IMR-90 (cell line): ENCODE measurements around the gene ERCC4. TPM values are rescaled to one million over a fixed set of nuclear protein-coding genes. Genes with fewer than 3 reads are reported as not detected.

Source experiments
- ATAC-seq: fragments of 200-7000 bp; cut with Tn5 transposase; 2 replicates; pipeline ENCODE4 v1.9.1; 2020; ENCODE audit warnings: low read depth, mild to moderate bottlenecking, moderate library complexity
- BruUV-seq: library from RNA; stranded (reverse); fragments of 400-500 nt; replicated peaks from 2 replicates; lab custom pipeline; 2021; lab: Mats Ljungman, UMichigan
- CTCF ChIA-PET: fragments of 300-600 bp; formaldehyde crosslinking; extraction: SDS; loops from one replicate; lab custom pipeline; 2021; ENCODE audit warnings: antibody characterized with exemption; lab: Yijun Ruan, JAX
- POLR2A ChIA-PET: fragments of 300-600 bp; sonication (Branson Sonifier 250); formaldehyde crosslinking; loops from one replicate; lab custom pipeline; 2022; ENCODE audit warnings: antibody characterized with exemption; ENCODE audit not compliant: unreplicated experiment; lab: Charles Lee
- DNase-seq: peaks from one replicate; pipeline ENCODE4 v3.0.0; 2013
- H2AFZ ChIP-seq: replicated peaks from 2 replicates; pipeline ENCODE3; 2013; ENCODE audit warnings: low read length, mild to moderate bottlenecking; ENCODE audit not compliant: poor library complexity
- H2AK5ac ChIP-seq: 2 replicates; pipeline ENCODE4 v1.6.1; 2013; ENCODE audit warnings: low read depth, low read length, inconsistent platforms
- H2AK9ac ChIP-seq: replicated peaks from 2 replicates; pipeline ENCODE3; 2013; ENCODE audit warnings: mild to moderate bottlenecking, low read depth, low read length, moderate library complexity; ENCODE audit not compliant: poor library complexity
- H2BK120ac ChIP-seq: 2 replicates; pipeline ENCODE4 v1.6.1; 2013; ENCODE audit warnings: low read depth, low read length, inconsistent platforms
- H2BK15ac ChIP-seq: 3 replicates; pipeline ENCODE4 v1.6.1; 2013; ENCODE audit warnings: low read depth, low read length, inconsistent platforms
- H2BK20ac ChIP-seq: 2 replicates; pipeline ENCODE4 v1.6.1; 2013; ENCODE audit warnings: low read depth, mild to moderate bottlenecking, inconsistent platforms, low read length, moderate library complexity
- H2BK5ac ChIP-seq: 2 replicates; pipeline ENCODE4 v1.6.1; 2013; ENCODE audit warnings: mild to moderate bottlenecking, low read depth, low read length, inconsistent platforms; ENCODE audit not compliant: poor library complexity, severe bottlenecking
- H3K14ac ChIP-seq: replicated peaks from 2 replicates; pipeline ENCODE4 v1.6.1; 2013; ENCODE audit warnings: low read depth, low read length, inconsistent platforms
- H3K18ac ChIP-seq: 2 replicates; pipeline ENCODE4 v1.6.1; 2013; ENCODE audit warnings: low read depth, low read length, control low read depth
- H3K23ac ChIP-seq: 2 replicates; pipeline ENCODE4 v1.6.1; 2013; ENCODE audit warnings: low read depth, low read length, inconsistent platforms
- H3K27ac ChIP-seq: 2 replicates; pipeline ENCODE4 v1.5.1; 2013; ENCODE audit warnings: mild to moderate bottlenecking, control low read depth, low read length; ENCODE audit not compliant: insufficient read depth
- H3K27me3 ChIP-seq: 2 replicates; pipeline ENCODE4 v1.6.1; 2013; ENCODE audit warnings: low read length; ENCODE audit not compliant: control insufficient read depth, insufficient read depth
- H3K36me3 ChIP-seq: 2 replicates; pipeline ENCODE4 v1.6.1; 2013; ENCODE audit warnings: low read length, mixed read lengths; ENCODE audit not compliant: control insufficient read depth, insufficient read depth
- H3K4ac ChIP-seq: 2 replicates; pipeline ENCODE4 v1.6.1; 2013; ENCODE audit warnings: low read depth, low read length, inconsistent platforms
- H3K4me1 ChIP-seq: 2 replicates; pipeline ENCODE4 v1.6.1; 2013; ENCODE audit warnings: low read length, mixed read lengths; ENCODE audit not compliant: control insufficient read depth, insufficient read depth
- H3K4me2 ChIP-seq: 2 replicates; pipeline ENCODE4 v1.6.1; 2013; ENCODE audit warnings: low read depth, mild to moderate bottlenecking, control low read depth, low read length, moderate library complexity
- H3K4me3 ChIP-seq: 2 replicates; pipeline ENCODE4 v1.5.1; 2013; ENCODE audit warnings: low read depth, mild to moderate bottlenecking, control low read depth, low read length, moderate library complexity; ENCODE audit not compliant: insufficient read depth
- H3K56ac ChIP-seq: 2 replicates; pipeline ENCODE4 v1.6.1; 2013; ENCODE audit warnings: low read length, inconsistent platforms; ENCODE audit not compliant: insufficient read depth; ENCODE audit errors: extremely low read depth
- H3K79me1 ChIP-seq, 2 experiments: 2 replicates each; pipeline ENCODE4 v1.6.1; 2013; ENCODE audit warnings: low read length in 2 of 2, inconsistent platforms in 1 of 2, low read depth in 1 of 2
- H3K9ac ChIP-seq: 2 replicates; pipeline ENCODE4 v1.6.1; 2013; ENCODE audit warnings: low read depth, low read length, control low read depth
- H3K9me1 ChIP-seq: 2 replicates; pipeline ENCODE4 v1.6.1; 2013; ENCODE audit warnings: low read length, inconsistent platforms; ENCODE audit not compliant: insufficient read depth
- H3K9me3 ChIP-seq: 2 replicates; pipeline ENCODE4 v1.6.1; 2013; ENCODE audit warnings: low read length; ENCODE audit not compliant: control insufficient read depth, insufficient read depth
- H4K20me1 ChIP-seq: 2 replicates; pipeline ENCODE4 v1.6.1; 2013; ENCODE audit warnings: low read length, inconsistent platforms; ENCODE audit not compliant: insufficient read depth
- H4K5ac ChIP-seq: 2 replicates; pipeline ENCODE4 v1.6.1; 2013; ENCODE audit warnings: mild to moderate bottlenecking, low read depth, low read length, control low read depth
- H4K8ac ChIP-seq, 2 experiments: 2 replicates each; pipeline ENCODE4 v1.6.1; 2013; ENCODE audit warnings: low read depth in 2 of 2, low read length in 2 of 2, control low read depth in 1 of 2, inconsistent platforms in 1 of 2
- H4K91ac ChIP-seq: 2 replicates; pipeline ENCODE4 v1.6.1; 2013; ENCODE audit warnings: low read depth, low read length, inconsistent platforms; ENCODE audit not compliant: insufficient read depth
- FOS ChIP-seq: fragments of 150-350 bp; IDR thresholded peaks from 2 replicates; pipeline ENCODE4 v1.6.1; 2016; ENCODE audit warnings: low read depth, low read length
- MAZ ChIP-seq: IDR thresholded peaks from 2 replicates; pipeline ENCODE4 v1.6.1; 2012; ENCODE audit warnings: low read depth, mild to moderate bottlenecking, low read length, improper control_type of control experiment, moderate library complexity, borderline replicate concordance
- MXI1 ChIP-seq: IDR thresholded peaks from 2 replicates; pipeline ENCODE4 v1.6.1; 2012; ENCODE audit warnings: low read depth, mild to moderate bottlenecking, low read length, moderate library complexity, borderline replicate concordance
- NFE2L2 ChIP-seq: fragments of 150-350 bp; IDR thresholded peaks from 2 replicates; pipeline ENCODE4 v1.6.1; 2016; ENCODE audit warnings: low read depth, mild to moderate bottlenecking, low read length
- RAD21 ChIP-seq: IDR thresholded peaks from 2 replicates; pipeline ENCODE4 v1.6.1; 2012; ENCODE audit warnings: low read length, improper control_type of control experiment
- RCOR1 ChIP-seq: IDR thresholded peaks from 2 replicates; pipeline ENCODE4 v1.6.1; 2012; ENCODE audit warnings: mild to moderate bottlenecking, low read length, improper control_type of control experiment; ENCODE audit not compliant: insufficient replicate concordance
- RFX5 ChIP-seq: IDR thresholded peaks from 2 replicates; pipeline ENCODE4 v1.8.0; 2012; ENCODE audit warnings: low read depth, mild to moderate bottlenecking, low read length, moderate library complexity
- WGBS, 2 experiments: methylation state at CpG; one replicate each; pipeline versions ENCODE4 v1.1.5 to v1.1.7; 2013; ENCODE audit warnings: missing lambda C conversion rate in 2 of 2; ENCODE audit not compliant: insufficient read length in 1 of 2; ENCODE audit errors: extremely low coverage in 2 of 2; 5-methylcytosine and 5-hydroxymethylcytosine counted together
- dilution Hi-C: fragments of 300-500 bp; cut with HindIII; formaldehyde crosslinking; loops from one replicate; pipeline ENCODE4 v1.14.3; 2018; ENCODE audit warnings: low sequenced_read_pairs; ENCODE audit not compliant: unreplicated experiment
- in situ Hi-C: fragments of 300-500 bp; cut with MboI; formaldehyde crosslinking; loops from 3 replicates; pipeline ENCODE4 v1.14.3; 2019; ENCODE audit warnings: low sequenced_read_pairs, inconsistent platforms, mixed read lengths
- intact Hi-C: fragments of 100-400 bp; cut with micrococcal nuclease; formaldehyde crosslinking; loops from 2 replicates; pipeline ENCODE4 v1.10.0; 2022
- polyA plus RNA-seq, 3 experiments: library from polyadenylated mRNA; depleted of rRNA; stranded (reverse); fragments of >200 nt; gene quantifications; 2 replicates each; pipeline ENCODE4 v1.2.3, GENCODE V29; 2012; ENCODE audit warnings: low replicate concordance in 1 of 3
- total RNA-seq: library from RNA; depleted of rRNA; stranded (reverse); fragments of >200 nt; gene quantifications from 2 replicates; pipeline ENCODE4 v1.2.3, GENCODE V29; 2012

The ERCC4 gene
- total and polyA plus RNA-seq, 2 of the 4 experiments (the other 2 are of a cell fraction): 2.9 to 19.2 TPM

GRCh38 chr16:13992322-13992721, 72.4 kb downstream of the ERCC4 start:
- no peak overlapping the region for H4K8ac ChIP-seq
- H3K4me2 ChIP-seq: no peak overlapping the region
- H2BK120ac ChIP-seq: no peak overlapping the region
- H2AK9ac ChIP-seq: no peak overlapping the region
- no peaks in the 10 kb centered on the region for H3K9me1 ChIP-seq
- H3K56ac ChIP-seq: no peak overlapping the region
- no peak overlapping the region for H3K9ac ChIP-seq
- H3K4me1 ChIP-seq: peaks cover 3% of the 10 kb centered on the region; the same call in 1 of the 2 replicates
- H4K91ac ChIP-seq: no peak overlapping the region
- H4K20me1 ChIP-seq: no peaks in the 10 kb centered on the region
- no peak overlapping the region for H2AK5ac ChIP-seq
- TF ChIP-seq RAD21: no peak
- no peak for TF ChIP-seq RCOR1
- TF ChIP-seq RFX5: no peak
- no peak for TF ChIP-seq MAZ
- TF ChIP-seq FOS: no peak
- no peak for TF ChIP-seq MXI1
- TF ChIP-seq NFE2L2: no peak
- DNase-seq: no peak
- H3K36me3 ChIP-seq: no peaks in the 10 kb centered on the region
- H3K4ac ChIP-seq: no peak overlapping the region
- H2BK20ac ChIP-seq: no peak overlapping the region
- no peak overlapping the region for H3K18ac ChIP-seq
- H2AFZ ChIP-seq: no peak overlapping the region
- BruUV-seq: no TSS peak
- ChIA-PET POLR2A (no interaction called here), CTCF (interaction anchor here (0.6 kb wide), 1 partner anchor 166 kb away, joined by 3 read pairs; no protein-coding TSS in a partner anchor)
- H3K14ac ChIP-seq: no peak overlapping the region
- peaks cover 3% of the 10 kb centered on the region; the same call in 1 of the 2 replicates for H3K27me3 ChIP-seq
- ATAC-seq: no peak
- H4K5ac ChIP-seq: no peak overlapping the region
- H3K79me1 ChIP-seq: no peaks in the 10 kb centered on the region
- dilution Hi-C loops: no loop called here
- WGBS, 2 experiments: 55% methylated on average over 2 of the region's 6 CpGs; no CpG with 5 or more reads in 1 of the 2 experiments
- H2BK5ac ChIP-seq: no peak overlapping the region
- H2BK15ac ChIP-seq: no peak overlapping the region
- intact Hi-C loops: no loop called here
- H3K27ac ChIP-seq: no peak overlapping the region
- H3K23ac ChIP-seq: no peak overlapping the region
- H3K9me3 ChIP-seq: no peaks in the 10 kb centered on the region
- no peak overlapping the region for H3K4me3 ChIP-seq
- in situ Hi-C loops: no loop called here
